ENCODE results near the gene DIRAS3. TPM values are rescaled to one million over a fixed set of nuclear protein-coding genes. Genes with fewer than 3 reads are reported as not detected.

DIRAS3 gene
- total and polyA plus RNA-seq, 8 donors = 8.7 to 33.3 (median 14.9) TPM

DNA sequence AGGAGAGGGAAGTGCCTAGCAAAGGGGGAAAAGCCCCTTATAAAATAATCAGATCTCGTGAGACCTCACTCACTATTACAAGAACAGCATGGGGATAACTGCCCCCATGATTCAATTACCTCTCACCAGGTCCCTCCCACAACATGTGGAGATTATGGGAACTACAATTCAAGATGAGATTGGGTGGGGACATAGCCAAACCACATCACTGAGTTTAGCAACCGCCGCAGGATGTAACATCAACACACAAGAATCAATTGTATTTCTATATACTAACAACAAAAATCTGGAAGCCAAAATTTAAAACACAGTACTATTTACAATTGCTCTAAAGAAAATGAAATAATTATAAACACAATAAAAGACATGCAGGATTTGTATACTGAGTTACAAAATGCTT lies 21.9 kb downstream of the DIRAS3 start:
- H3K27me3 ChIP-seq = no peaks in the 10 kb centered on the region
- ATAC-seq = no peak
- H3K27ac ChIP-seq = no peak overlapping the region
- TF ChIP-seq, protein P1, sequence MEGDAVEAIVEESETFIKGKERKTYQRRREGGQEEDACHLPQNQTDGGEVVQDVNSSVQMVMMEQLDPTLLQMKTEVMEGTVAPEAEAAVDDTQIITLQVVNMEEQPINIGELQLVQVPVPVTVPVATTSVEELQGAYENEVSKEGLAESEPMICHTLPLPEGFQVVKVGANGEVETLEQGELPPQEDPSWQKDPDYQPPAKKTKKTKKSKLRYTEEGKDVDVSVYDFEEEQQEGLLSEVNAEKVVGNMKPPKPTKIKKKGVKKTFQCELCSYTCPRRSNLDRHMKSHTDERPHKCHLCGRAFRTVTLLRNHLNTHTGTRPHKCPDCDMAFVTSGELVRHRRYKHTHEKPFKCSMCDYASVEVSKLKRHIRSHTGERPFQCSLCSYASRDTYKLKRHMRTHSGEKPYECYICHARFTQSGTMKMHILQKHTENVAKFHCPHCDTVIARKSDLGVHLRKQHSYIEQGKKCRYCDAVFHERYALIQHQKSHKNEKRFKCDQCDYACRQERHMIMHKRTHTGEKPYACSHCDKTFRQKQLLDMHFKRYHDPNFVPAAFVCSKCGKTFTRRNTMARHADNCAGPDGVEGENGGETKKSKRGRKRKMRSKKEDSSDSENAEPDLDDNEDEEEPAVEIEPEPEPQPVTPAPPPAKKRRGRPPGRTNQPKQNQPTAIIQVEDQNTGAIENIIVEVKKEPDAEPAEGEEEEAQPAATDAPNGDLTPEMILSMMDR (IDR thresholded peaks at IDR 0.05) = no peak
- H3K4me3 ChIP-seq = no peak overlapping the region
- intact Hi-C loops (cut with DNase I) = no loop called here
- no peaks in the 10 kb centered on the region for H3K36me3 ChIP-seq
- no peak for FAIRE-seq
- H3K9me3 ChIP-seq = no peaks in the 10 kb centered on the region
- no peaks in the 10 kb centered on the region for H3K4me1 ChIP-seq
- WGBS, 2 donors = 77 to 87% methylated on average over 3 of the region's 3 CpGs
- DNase-seq = no peak

DNA sequence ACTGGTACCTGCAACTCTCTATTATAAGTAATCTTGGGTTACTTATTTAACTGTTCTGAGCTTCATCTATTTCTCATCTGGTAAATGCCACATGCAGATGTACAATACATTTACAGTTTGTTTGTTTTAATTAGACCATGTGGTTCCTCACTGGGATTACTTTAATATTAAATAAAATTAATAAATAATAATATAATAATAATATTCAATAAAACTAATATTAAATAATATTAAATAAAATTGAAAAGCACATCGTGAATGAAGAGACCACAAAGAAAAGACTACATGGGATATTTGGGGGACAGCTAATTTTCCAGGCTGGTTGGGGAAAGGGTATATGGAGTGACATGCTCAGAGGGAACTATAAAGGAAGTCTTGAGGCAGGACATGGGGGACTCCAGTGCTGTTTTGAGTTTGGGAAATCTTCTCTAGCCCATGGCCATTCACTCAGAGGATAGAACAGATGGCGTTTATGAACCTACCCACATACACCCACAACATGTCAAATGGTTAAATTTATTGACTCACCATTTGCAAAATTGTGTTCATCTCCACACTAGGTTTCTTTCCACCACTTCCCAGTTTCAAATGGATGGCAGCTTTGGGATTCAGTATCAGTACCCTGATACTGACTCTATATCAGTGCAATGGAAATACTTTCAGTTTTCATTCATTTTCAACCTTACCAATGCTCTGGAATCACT lies 25.6 kb downstream of the DIRAS3 start:
- no peaks in the 10 kb centered on the region for H3K27me3 ChIP-seq
- H3K36me3 ChIP-seq = no peaks in the 10 kb centered on the region
- no peak for ATAC-seq
- no peak for FAIRE-seq
- no peak overlapping the region for H3K4me3 ChIP-seq
- WGBS, 2 donors = 70 to 73% methylated on average over 2 of the region's 2 CpGs
- TF ChIP-seq, protein P1 (IDR thresholded peaks at IDR 0.05) = no peak
- no peak overlapping the region for H3K27ac ChIP-seq
- no peak for DNase-seq
- intact Hi-C loops (cut with DNase I) = no loop called here
- no peaks in the 10 kb centered on the region for H3K9me3 ChIP-seq
- H3K4me1 ChIP-seq = no peaks in the 10 kb centered on the region

DNA sequence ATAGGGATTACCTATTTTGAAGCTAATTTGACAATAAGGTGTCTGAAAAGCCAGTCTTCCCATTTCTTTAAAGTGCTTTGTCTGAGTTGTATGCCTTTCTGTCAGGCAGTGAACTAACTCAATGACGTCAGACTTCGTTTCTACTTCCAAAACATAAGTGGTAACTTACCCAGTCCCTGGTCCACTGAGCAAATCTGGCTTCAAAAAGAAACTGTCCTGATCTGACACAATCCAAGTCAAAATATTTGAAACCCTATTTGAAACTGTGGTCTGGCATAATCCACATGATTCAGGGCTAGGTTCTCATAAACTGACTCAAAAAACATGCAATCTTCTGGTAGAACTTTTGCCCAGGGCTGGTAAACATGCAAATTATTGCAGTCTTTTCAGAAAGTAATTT lies 34.0 kb downstream of the DIRAS3 start:
- FAIRE-seq = no peak

DNA sequence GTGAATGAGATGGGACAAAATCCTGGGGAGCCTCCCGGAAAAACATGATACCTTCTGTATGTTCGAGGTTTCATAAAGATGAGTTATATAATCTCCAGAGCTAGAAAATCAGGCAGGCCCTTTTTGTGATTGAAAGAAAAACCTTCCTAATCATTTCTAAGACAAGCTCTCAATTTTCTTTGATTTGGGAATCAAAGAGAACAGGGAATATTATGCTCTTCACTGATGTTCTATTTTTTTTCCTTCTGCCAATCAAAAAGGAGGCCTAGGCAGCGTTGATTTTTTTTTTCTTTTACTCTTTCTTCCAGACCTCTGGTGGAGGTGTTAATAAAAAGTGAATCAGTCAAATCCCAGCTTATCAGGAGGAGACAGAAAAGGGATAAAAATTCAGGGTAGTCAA lies 34.5 kb downstream of the DIRAS3 start:
- DNase-seq = no peak
- intact Hi-C loops (cut with DNase I) = no loop called here
- Histone ChIP-seq H3K27me3 (no peaks in the 10 kb centered on the region), H3K9me3 (no peaks in the 10 kb centered on the region), H3K27ac (no peak overlapping the region), H3K4me1 (no peaks in the 10 kb centered on the region), H3K36me3 (no peaks in the 10 kb centered on the region), H3K4me3 (no peak overlapping the region)
- ATAC-seq = no peak
- TF ChIP-seq, protein P1 (IDR thresholded peaks at IDR 0.05) = no peak
- no peak for FAIRE-seq
- 84 to 90% methylated on average over 3 of the region's 3 CpGs for WGBS, 2 donors

More for the DNA sequence above, 34.0 kb downstream of the DIRAS3 start:
- 69 to 74% methylated on average over 2 of the region's 2 CpGs for WGBS, 2 donors
- intact Hi-C loops (cut with DNase I) = no loop called here
- Histone ChIP-seq H3K36me3 (no peaks in the 10 kb centered on the region), H3K27ac (no peak overlapping the region), H3K4me1 (no peaks in the 10 kb centered on the region), H3K4me3 (no peak overlapping the region), H3K9me3 (no peaks in the 10 kb centered on the region), H3K27me3 (no peaks in the 10 kb centered on the region)
- TF ChIP-seq, protein P1 (IDR thresholded peaks at IDR 0.05) = no peak
- ATAC-seq = no peak
- DNase-seq = no peak

DNA sequence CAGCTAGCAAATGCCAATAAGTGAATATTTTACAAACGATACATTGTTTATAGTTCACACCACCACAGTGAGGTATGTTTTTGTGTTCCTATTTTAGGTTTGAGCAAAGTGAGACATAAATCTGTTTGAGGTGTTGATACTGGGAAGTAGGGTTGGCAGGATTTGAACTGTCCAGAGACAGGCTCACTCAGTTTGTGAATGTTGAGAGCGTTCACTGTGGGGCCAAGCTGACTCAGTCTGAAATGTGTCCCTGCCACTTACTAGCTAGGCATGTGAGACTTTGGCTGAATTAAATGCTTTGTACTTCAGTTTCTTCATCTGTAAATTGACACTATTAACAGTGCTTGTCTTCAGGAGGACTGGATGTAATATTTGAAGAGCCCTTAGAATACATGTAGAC lies 35.1 kb downstream of the DIRAS3 start:
- Histone ChIP-seq H3K4me3 (no peak overlapping the region), H3K27ac (no peak overlapping the region), H3K4me1 (no peaks in the 10 kb centered on the region), H3K36me3 (no peaks in the 10 kb centered on the region), H3K9me3 (no peaks in the 10 kb centered on the region), H3K27me3 (no peaks in the 10 kb centered on the region)
- FAIRE-seq (no peak), DNase-seq (no peak), ATAC-seq (no peak)
- intact Hi-C loops (cut with DNase I) = no loop called here
- TF ChIP-seq, protein P1 (IDR thresholded peaks at IDR 0.05) = no peak
- WGBS, 2 donors = 51 to 64% methylated on average over 2 of the region's 2 CpGs
